Lower leg skin (tissue), 4 donors: Measurements from ENCODE around the gene WNT2. TPM values are rescaled to one million over a fixed set of nuclear protein-coding genes. Genes with fewer than 3 reads are reported as not detected.
"Not testable (repeated sequence)": the region's sequence is repeated elsewhere in the genome, so short reads cannot be mapped to it uniquely, and the experiment has no call there.

Experiments
- DNase-seq, 2 donors: peaks; one replicate each; pipeline ENCODE4 v3.0.0-alpha.2; 2019; ENCODE audit warnings: low spot score in 2 of 2
- H3K4me3 ChIP-seq: fragments of 200-600 bp; sonication (generic); 2 replicates; pipeline ENCODE4 v1.5.1; 2017; ENCODE audit warnings: mild to moderate bottlenecking, low read depth; ENCODE audit not compliant: poor library complexity, severe bottlenecking
- POLR2A ChIP-seq, 2 donors: fragments of 450-650 bp; IDR thresholded peaks; one replicate each; pipeline ENCODE4 v1.6.1; 2016 to 2017; ENCODE audit warnings: antibody characterized with exemption in 2 of 2, mild to moderate bottlenecking in 1 of 2, moderate library complexity in 1 of 2
- WGBS, 2 donors: methylation state at CpG; one replicate each; pipeline ENCODE4 v1.1.5; 2018; 5-methylcytosine and 5-hydroxymethylcytosine counted together
- intact Hi-C: fragments of 100-400 bp; cut with DNase I; formaldehyde crosslinking; loops from one replicate; pipeline ENCODE4 v1.15.0; 2023; ENCODE audit warnings: low total_unique reads
- total RNA-seq, 4 donors: library from RNA; depleted of rRNA; stranded (reverse); fragments of >200 nt; gene quantifications; one replicate each; pipeline ENCODE4 v1.1.0, GENCODE V29; 2016
- TF ChIP-seq, protein P1 (sequence below), 3 donors: fragments of 450-650 bp; IDR thresholded peaks; one replicate each; pipeline ENCODE4 v1.5.1; 2016; ENCODE audit warnings: antibody characterized with exemption in 3 of 3, mild to moderate bottlenecking in 3 of 3, moderate library complexity in 2 of 3

The WNT2 gene
- total RNA-seq, 4 donors from 2014 or later = 0.69 to 1.5 (median 1.1) TPM

DNA sequence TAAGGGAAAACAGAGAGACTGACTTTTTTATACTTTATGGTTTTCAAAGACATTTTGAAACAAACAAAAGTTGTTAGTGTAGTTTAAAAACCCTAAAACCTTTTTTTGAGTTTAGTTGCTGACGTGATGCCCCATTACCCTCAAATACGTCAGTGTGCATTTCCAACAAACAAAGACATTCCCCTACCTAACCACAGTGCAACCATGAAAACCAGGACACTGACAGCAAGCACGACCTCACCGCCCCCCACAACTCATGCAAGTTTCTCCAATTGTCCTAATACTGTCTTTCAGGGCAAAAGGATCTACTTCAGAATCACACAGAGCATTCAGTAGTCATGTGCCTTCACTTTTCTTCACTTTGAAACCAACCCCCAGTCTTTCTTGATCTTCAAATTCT, 75.0 kb downstream of the WNT2 start:
- WGBS, 2 donors = 79 to 85% methylated on average over 4 of the region's 4 CpGs
- intact Hi-C loops = no loop called here

DNA sequence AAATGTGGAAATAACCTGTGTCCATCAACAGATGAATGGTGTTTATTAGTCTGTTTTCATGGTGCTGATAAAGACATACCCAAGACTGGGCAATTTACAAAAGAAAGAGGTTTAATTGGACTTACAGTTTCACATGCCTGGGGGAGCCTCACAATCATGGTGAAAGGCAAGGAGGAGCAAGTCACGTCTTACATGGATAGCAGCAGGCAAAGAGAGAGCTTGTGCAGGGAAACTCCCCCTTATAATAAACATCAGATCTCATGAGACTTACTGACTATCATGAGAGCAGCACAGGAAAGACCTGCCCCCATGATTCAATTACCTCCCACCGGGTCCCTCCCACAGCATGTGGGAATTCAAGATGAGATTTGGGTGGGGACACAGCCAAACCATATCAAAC, 77.2 kb downstream of the WNT2 start:
- DNase-seq, intact Hi-C loops, H3K4me3 ChIP-seq: not testable (repeated sequence)
- 94 to 95% methylated on average over 2 of the region's 2 CpGs for WGBS, 2 donors

More for the DNA sequence above, 75.0 kb downstream of the WNT2 start:
- H3K4me3 ChIP-seq = no peak overlapping the region
- DNase-seq = no peak
- TF ChIP-seq POLR2A (IDR thresholded peaks at IDR 0.05) = no peak
- TF ChIP-seq, protein P1, sequence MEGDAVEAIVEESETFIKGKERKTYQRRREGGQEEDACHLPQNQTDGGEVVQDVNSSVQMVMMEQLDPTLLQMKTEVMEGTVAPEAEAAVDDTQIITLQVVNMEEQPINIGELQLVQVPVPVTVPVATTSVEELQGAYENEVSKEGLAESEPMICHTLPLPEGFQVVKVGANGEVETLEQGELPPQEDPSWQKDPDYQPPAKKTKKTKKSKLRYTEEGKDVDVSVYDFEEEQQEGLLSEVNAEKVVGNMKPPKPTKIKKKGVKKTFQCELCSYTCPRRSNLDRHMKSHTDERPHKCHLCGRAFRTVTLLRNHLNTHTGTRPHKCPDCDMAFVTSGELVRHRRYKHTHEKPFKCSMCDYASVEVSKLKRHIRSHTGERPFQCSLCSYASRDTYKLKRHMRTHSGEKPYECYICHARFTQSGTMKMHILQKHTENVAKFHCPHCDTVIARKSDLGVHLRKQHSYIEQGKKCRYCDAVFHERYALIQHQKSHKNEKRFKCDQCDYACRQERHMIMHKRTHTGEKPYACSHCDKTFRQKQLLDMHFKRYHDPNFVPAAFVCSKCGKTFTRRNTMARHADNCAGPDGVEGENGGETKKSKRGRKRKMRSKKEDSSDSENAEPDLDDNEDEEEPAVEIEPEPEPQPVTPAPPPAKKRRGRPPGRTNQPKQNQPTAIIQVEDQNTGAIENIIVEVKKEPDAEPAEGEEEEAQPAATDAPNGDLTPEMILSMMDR (IDR thresholded peaks at IDR 0.05) = no peak

DNA sequence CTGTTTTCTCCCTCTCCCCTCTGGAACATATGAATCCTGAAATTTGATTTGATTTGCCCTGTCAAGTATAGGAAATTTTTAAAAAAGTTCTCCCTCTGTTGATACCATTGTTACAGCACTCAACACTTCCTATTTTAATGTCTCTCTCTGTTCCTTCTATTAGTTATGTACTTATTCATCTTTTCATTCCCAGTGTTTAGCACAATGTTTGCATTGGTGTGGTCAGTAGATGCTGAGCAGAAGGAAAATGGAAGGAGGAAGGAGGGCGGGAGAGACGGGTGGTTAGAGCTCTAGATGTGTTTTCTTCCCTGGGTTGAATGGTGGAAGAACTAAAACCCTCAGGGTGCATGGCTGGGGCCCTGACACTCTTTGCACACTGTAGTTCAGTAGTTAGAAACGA, 79.5 kb downstream of the WNT2 start:
- no peak for DNase-seq
- WGBS, 2 donors = 50 to 75% methylated on average over 3 of the region's 3 CpGs
- no peak overlapping the region for H3K4me3 ChIP-seq
- intact Hi-C loops = no loop called here
- TF ChIP-seq, protein P1 (IDR thresholded peaks at IDR 0.05) = no peak
- no peak for TF ChIP-seq POLR2A (IDR thresholded peaks at IDR 0.05)

DNA sequence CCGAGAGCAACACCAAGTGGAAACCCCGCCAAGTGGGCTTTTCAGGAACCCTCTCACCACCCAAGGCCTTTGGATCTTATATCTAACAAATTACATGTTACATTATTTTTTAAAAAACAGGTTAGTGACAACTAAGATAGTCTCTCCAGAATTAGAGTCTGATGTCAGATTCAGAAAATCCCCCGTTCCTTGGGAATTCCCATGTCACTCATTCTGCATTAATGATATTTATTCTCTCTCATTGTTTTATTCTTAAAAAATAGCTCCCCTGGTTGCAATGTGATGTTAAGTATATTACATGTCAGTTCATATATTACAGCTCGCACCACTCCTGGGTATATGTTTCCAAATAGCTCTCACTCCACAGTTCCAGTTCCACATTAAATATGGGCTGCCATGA, 81.8 kb downstream of the WNT2 start:
- no peak for TF ChIP-seq POLR2A (IDR thresholded peaks at IDR 0.05)
- TF ChIP-seq, protein P1 (IDR thresholded peaks at IDR 0.05) = no peak
- no peak overlapping the region for H3K4me3 ChIP-seq
- no peak for DNase-seq
- 78 to 80% methylated on average over 4 of the region's 4 CpGs for WGBS, 2 donors
- intact Hi-C loops = no loop called here

DNA sequence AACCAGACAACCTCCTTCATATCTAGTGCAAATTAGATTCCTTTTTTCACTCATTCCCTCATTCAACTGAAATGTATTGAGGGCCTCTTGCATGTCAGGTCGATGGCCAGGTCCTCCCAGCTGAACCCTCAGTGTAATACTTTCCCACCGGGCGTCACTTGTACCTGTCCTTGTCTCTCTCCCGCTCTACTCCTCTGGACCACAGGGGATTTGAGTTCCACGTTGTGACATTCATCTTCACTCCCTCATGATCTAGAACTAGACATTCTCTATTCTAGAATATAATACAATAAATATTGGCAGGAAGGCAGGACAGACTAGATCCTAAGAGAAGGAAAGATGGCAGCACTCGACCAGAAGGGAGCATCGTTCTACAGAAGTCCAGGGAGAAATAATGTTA, 83.9 kb downstream of the WNT2 start:
- no peak overlapping the region for H3K4me3 ChIP-seq
- TF ChIP-seq, protein P1 (IDR thresholded peaks at IDR 0.05) = no peak
- TF ChIP-seq POLR2A (IDR thresholded peaks at IDR 0.05) = no peak
- WGBS, 2 donors = 82 to 91% methylated on average over 7 of the region's 7 CpGs
- DNase-seq = no peak
- intact Hi-C loops = no loop called here

DNA sequence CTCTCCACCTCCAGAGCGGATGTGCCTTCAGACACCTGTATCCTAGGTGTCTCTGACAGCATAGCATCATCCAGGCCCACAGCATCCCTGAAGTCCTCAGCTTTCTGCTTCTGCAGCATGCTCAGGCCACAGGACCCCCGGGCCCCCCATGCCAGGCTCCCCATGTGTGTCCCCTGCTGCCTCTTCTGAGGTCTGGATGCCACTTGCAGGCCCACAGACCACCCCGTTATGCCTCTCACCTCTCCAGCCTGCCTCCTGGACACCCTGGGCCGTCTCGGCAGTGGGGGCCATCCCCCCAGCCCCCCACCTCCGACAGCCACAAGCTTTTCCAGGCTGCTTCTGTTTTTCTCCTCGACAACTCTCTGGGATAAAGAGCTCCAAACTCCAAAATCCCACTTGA, 84.4 kb downstream of the WNT2 start:
- H3K4me3 ChIP-seq = no peak overlapping the region
- intact Hi-C loops = no loop called here
- TF ChIP-seq, protein P1 (IDR thresholded peaks at IDR 0.05) = no peak
- 83 to 93% methylated on average over 7 of the region's 7 CpGs for WGBS, 2 donors
- DNase-seq = no peak
